Activated naive CD4-positive, alpha-beta T cell treated with anti-CD3 and anti-CD28 coated beads, Interleukin-2, amount 50 U/mL, for 24 hours (primary cell): ENCODE results near the gene FAM228A.
"Not testable (repeated sequence)": the region's sequence is repeated elsewhere in the genome, so short reads cannot be mapped to it uniquely, and the experiment has no call there.

Source experiments
- H3K27ac Mint-ChIP-seq: one replicate; pipeline ENCODE4 v1.8.0; 2021; ENCODE audit warnings: mild to moderate bottlenecking, mixed read lengths
- H3K27me3 Mint-ChIP-seq: one replicate; pipeline ENCODE4 v1.8.0; 2021; ENCODE audit warnings: mixed read lengths
- H3K36me3 Mint-ChIP-seq: one replicate; pipeline ENCODE4 v1.8.0; 2021; ENCODE audit warnings: mixed read lengths
- H3K4me1 Mint-ChIP-seq: one replicate; pipeline ENCODE4 v1.8.0; 2021; ENCODE audit warnings: mixed read lengths
- H3K4me3 Mint-ChIP-seq: one replicate; pipeline ENCODE4 v1.8.0; 2021; ENCODE audit warnings: mild to moderate bottlenecking, mixed read lengths
- H3K9me3 Mint-ChIP-seq: one replicate; pipeline ENCODE4 v1.8.0; 2021; ENCODE audit warnings: mixed read lengths

FAM228A gene

GRCh38 chr2:24176326-24176725, 1.5 kb downstream of the FAM228A start:
- H3K27me3 Mint-ChIP-seq = peaks cover 3% of the 10 kb centered on the region
- no peak overlapping the region for H3K27ac Mint-ChIP-seq
- H3K36me3 Mint-ChIP-seq = no peaks in the 10 kb centered on the region
- no peaks in the 10 kb centered on the region for H3K9me3 Mint-ChIP-seq
- H3K4me3 Mint-ChIP-seq = no peak overlapping the region
- H3K4me1 Mint-ChIP-seq = no peaks in the 10 kb centered on the region

- H3K27ac Mint-ChIP-seq = no peak overlapping the region
- no peak overlapping the region for H3K4me3 Mint-ChIP-seq
- no peaks in the 10 kb centered on the region for H3K36me3 Mint-ChIP-seq
- no peaks in the 10 kb centered on the region for H3K4me1 Mint-ChIP-seq
- H3K9me3 Mint-ChIP-seq = no peaks in the 10 kb centered on the region
- no peaks in the 10 kb centered on the region for H3K27me3 Mint-ChIP-seq
Observed at GRCh38 chr2:24179683-24180082, 4.8 kb downstream of the FAM228A start.

- Mint-ChIP-seq H3K9me3 (no peaks in the 10 kb centered on the region), H3K27me3 (no peaks in the 10 kb centered on the region), H3K4me3 (no peak overlapping the region), H3K36me3 (no peaks in the 10 kb centered on the region), H3K27ac (no peak overlapping the region), H3K4me1 (no peaks in the 10 kb centered on the region)
Observed at GRCh38 chr2:24181849-24182248, 7.0 kb downstream of the FAM228A start.

GRCh38 chr2:24182507-24182906, 7.7 kb downstream of the FAM228A start:
- H3K27ac Mint-ChIP-seq = no peak overlapping the region
- peaks cover 1% of the 10 kb centered on the region for H3K36me3 Mint-ChIP-seq
- H3K9me3 Mint-ChIP-seq = peaks cover 5% of the 10 kb centered on the region
- no peak overlapping the region for H3K4me3 Mint-ChIP-seq
- no peaks in the 10 kb centered on the region for H3K27me3 Mint-ChIP-seq
- H3K4me1 Mint-ChIP-seq = no peaks in the 10 kb centered on the region

GRCh38 chr2:24183366-24184069, 8.7 kb downstream of the FAM228A start:
- H3K36me3 Mint-ChIP-seq = peaks cover 1% of the 10 kb centered on the region

GRCh38 chr2:24189551-24189950, 14.7 kb downstream of the FAM228A start:
- H3K9me3 Mint-ChIP-seq = peaks cover 11% of the 10 kb centered on the region
- no peak overlapping the region for H3K4me3 Mint-ChIP-seq
- peaks cover 1% of the 10 kb centered on the region for H3K36me3 Mint-ChIP-seq
- H3K27me3 Mint-ChIP-seq = peaks cover 2% of the 10 kb centered on the region
- no peak overlapping the region for H3K27ac Mint-ChIP-seq
- no peaks in the 10 kb centered on the region for H3K4me1 Mint-ChIP-seq

More at GRCh38 chr2:24183366-24184069, 8.7 kb downstream of the FAM228A start:
- H3K4me1 Mint-ChIP-seq = no peaks in the 10 kb centered on the region
- peaks cover 11% of the 10 kb centered on the region for H3K9me3 Mint-ChIP-seq
- H3K27ac Mint-ChIP-seq = no peak overlapping the region
- no peaks in the 10 kb centered on the region for H3K27me3 Mint-ChIP-seq
- no peak overlapping the region for H3K4me3 Mint-ChIP-seq

GRCh38 chr2:24190503-24190902, 15.7 kb downstream of the FAM228A start:
- no peaks in the 10 kb centered on the region for H3K4me1 Mint-ChIP-seq
- H3K9me3 Mint-ChIP-seq = peaks cover 11% of the 10 kb centered on the region
- peaks cover 1% of the 10 kb centered on the region for H3K36me3 Mint-ChIP-seq
- no peak overlapping the region for H3K27ac Mint-ChIP-seq
- H3K27me3 Mint-ChIP-seq = peaks cover 2% of the 10 kb centered on the region
- H3K4me3 Mint-ChIP-seq = no peak overlapping the region

- Mint-ChIP-seq H3K27ac (no peak overlapping the region), H3K27me3 (peaks cover 2% of the 10 kb centered on the region)
Observed at GRCh38 chr2:24191156-24191555, 16.3 kb downstream of the FAM228A start.

GRCh38 chr2:24191848-24192247, 17.0 kb downstream of the FAM228A start:
- Mint-ChIP-seq H3K36me3 (peaks cover 1% of the 10 kb centered on the region), H3K4me1 (no peaks in the 10 kb centered on the region), H3K9me3 (peaks cover 16% of the 10 kb centered on the region), H3K4me3 (no peak overlapping the region), H3K27ac (no peak overlapping the region), H3K27me3 (peaks cover 2% of the 10 kb centered on the region)

More at GRCh38 chr2:24191156-24191555, 16.3 kb downstream of the FAM228A start:
- H3K4me3 Mint-ChIP-seq = no peak overlapping the region
- H3K36me3 Mint-ChIP-seq = peaks cover 1% of the 10 kb centered on the region
- H3K4me1 Mint-ChIP-seq = no peaks in the 10 kb centered on the region
- peaks cover 11% of the 10 kb centered on the region for H3K9me3 Mint-ChIP-seq

- not testable (repeated sequence) for H3K27ac Mint-ChIP-seq, H3K27me3 Mint-ChIP-seq, H3K9me3 Mint-ChIP-seq, H3K4me1 Mint-ChIP-seq, H3K36me3 Mint-ChIP-seq, H3K4me3 Mint-ChIP-seq
Observed at GRCh38 chr2:24197213-24197612, 22.4 kb downstream of the FAM228A start.

- Mint-ChIP-seq H3K4me3 (no peak overlapping the region), H3K27me3 (no peaks in the 10 kb centered on the region), H3K36me3 (peaks cover 5% of the 10 kb centered on the region), H3K9me3 (peaks cover 5% of the 10 kb centered on the region), H3K4me1 (no peaks in the 10 kb centered on the region), H3K27ac (no peak overlapping the region)
Observed at GRCh38 chr2:24199968-24200590, 25.2 kb downstream of the FAM228A start.

GRCh38 chr2:24200799-24201198, 25.9 kb downstream of the FAM228A start:
- H3K27me3 Mint-ChIP-seq = no peaks in the 10 kb centered on the region
- peaks cover 9% of the 10 kb centered on the region for H3K36me3 Mint-ChIP-seq
- H3K27ac Mint-ChIP-seq = no peak overlapping the region
- H3K4me3 Mint-ChIP-seq = no peak overlapping the region
- peaks cover 5% of the 10 kb centered on the region for H3K9me3 Mint-ChIP-seq
- no peaks in the 10 kb centered on the region for H3K4me1 Mint-ChIP-seq

GRCh38 chr2:24203029-24203786, 28.4 kb downstream of the FAM228A start:
- Mint-ChIP-seq H3K4me1 (no peaks in the 10 kb centered on the region), H3K27me3 (no peaks in the 10 kb centered on the region), H3K36me3 (peaks cover 12% of the 10 kb centered on the region), H3K27ac (no peak overlapping the region), H3K4me3 (no peak overlapping the region), H3K9me3 (no peaks in the 10 kb centered on the region)

- H3K27me3 Mint-ChIP-seq = no peaks in the 10 kb centered on the region
- H3K36me3 Mint-ChIP-seq = peaks cover 12% of the 10 kb centered on the region
- no peaks in the 10 kb centered on the region for H3K9me3 Mint-ChIP-seq
- H3K4me1 Mint-ChIP-seq = no peaks in the 10 kb centered on the region
- no peak overlapping the region for H3K4me3 Mint-ChIP-seq
- no peak overlapping the region for H3K27ac Mint-ChIP-seq
Observed at GRCh38 chr2:24203787-24204150, 28.9 kb downstream of the FAM228A start.

- H3K27ac Mint-ChIP-seq = no peak overlapping the region
- H3K36me3 Mint-ChIP-seq = peaks cover 16% of the 10 kb centered on the region
- H3K9me3 Mint-ChIP-seq = no peaks in the 10 kb centered on the region
Observed at GRCh38 chr2:24204505-24204904, 29.7 kb downstream of the FAM228A start.

GRCh38 chr2:24205131-24205530, 30.3 kb downstream of the FAM228A start:
- no peaks in the 10 kb centered on the region for H3K4me1 Mint-ChIP-seq
- H3K27ac Mint-ChIP-seq = no peak overlapping the region
- no peak overlapping the region for H3K4me3 Mint-ChIP-seq
- H3K9me3 Mint-ChIP-seq = no peaks in the 10 kb centered on the region
- no peaks in the 10 kb centered on the region for H3K27me3 Mint-ChIP-seq
- H3K36me3 Mint-ChIP-seq = peaks cover 18% of the 10 kb centered on the region

More at GRCh38 chr2:24204505-24204904, 29.7 kb downstream of the FAM228A start:
- no peaks in the 10 kb centered on the region for H3K4me1 Mint-ChIP-seq
- H3K4me3 Mint-ChIP-seq = no peak overlapping the region
- H3K27me3 Mint-ChIP-seq = no peaks in the 10 kb centered on the region
